GM18519 (cell line): ENCODE data around the gene ATF7IP2.
"Not testable (repeated sequence)": the region's sequence is repeated elsewhere in the genome, so short reads cannot be mapped to it uniquely, and the experiment has no call there.

Experiments used
- ATAC-seq: cut with Tn5 transposase; IDR thresholded peaks from one replicate; pipeline ENCODE4 v1.9.1; 2021; ENCODE audit warnings: mild to moderate bottlenecking, moderate library complexity; ENCODE audit not compliant: unreplicated experiment, low FRiP score

The ATF7IP2 gene

GRCh38 chr16:10502776-10503175 is 116.9 kb downstream of the ATF7IP2 start:
- no peak for ATAC-seq

DNA sequence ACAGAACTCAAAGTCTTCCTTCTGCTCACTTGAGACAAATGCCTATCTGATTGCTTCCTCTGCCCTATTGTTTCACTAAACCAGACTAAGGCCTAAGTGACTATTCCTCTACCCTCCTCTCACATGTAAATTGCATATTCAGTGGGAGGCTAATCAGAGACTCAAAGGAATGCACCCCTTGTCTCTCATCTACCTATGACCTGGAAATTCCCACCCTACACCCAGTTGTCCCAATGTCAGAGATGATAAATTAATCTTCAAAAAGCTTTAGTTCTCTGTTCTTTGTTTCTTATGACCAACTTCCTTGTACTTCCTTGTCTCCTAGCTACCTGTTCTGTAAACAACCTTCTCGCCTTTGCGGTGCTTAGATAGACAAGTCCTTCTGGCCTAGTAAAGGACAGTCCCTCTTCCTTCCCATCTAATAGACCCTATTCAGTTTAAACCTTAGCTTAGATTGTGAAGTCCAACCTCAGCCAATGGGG is 118.6 kb downstream of the ATF7IP2 start:
- no peak for ATAC-seq

DNA sequence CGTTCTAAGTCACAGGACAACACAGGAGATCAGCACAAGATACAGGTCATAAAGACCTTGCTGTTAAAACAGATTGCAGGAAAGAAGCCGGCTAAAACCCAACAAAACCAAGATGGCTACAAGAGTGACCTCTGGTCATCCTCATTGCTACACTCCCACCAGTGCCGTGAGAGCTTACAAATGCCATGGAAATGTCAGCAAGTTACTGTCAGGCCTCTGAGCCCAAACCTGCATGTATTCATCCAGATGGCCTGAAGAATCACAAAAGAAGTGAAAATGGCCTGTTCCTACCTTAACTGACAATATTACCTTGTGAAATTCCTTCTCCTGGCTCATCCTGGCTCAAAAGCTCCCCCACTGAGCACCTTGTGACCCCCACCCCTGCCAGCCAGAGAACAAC is 119.4 kb downstream of the ATF7IP2 start:
- not testable (repeated sequence) for ATAC-seq

- ATAC-seq, result no peak
These were observed 123.7 kb downstream of the ATF7IP2 start for GRCh38 chr16:10509534-10510025.

DNA sequence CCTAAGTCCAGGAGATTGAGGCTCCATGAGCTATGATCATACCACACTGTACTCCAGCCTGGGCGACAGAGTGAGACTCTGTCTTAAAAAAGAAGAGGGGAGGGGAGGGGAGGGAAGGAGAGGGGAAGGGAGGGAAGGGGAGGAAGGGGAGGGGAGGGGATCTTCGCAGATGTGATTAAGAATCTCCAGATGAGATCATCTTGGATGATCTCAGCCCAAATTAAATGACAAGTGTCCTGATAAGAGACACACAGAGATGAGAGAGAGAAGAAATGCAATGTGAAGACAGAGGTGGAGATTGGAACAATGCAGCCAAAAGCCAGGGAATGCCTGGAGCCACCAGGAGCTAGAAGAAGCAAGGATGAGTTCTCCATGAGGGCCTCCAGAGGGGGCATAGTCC is 124.4 kb downstream of the ATF7IP2 start:
- no peak for ATAC-seq

DNA sequence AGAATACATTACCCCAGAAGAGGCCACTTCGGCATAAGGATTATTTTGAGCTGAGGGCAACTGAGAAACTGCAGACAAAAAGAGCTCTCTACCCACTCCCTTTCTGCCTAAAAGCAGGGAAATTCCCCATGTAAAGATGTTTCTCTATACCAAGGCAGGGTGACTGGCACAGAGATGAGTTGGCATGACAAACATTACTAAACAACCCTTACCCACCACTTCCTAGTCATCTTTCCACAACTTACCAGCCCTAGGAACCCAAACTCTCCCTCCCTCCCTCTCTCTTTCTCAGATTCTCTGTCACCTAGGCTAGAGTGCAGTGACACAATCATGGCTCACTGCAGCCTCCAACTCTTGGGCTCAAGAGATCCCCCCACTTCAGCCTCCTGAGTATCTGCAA is 126.0 kb downstream of the ATF7IP2 start:
- no peak for ATAC-seq

GRCh38 chr16:10514369-10515055 is 128.7 kb downstream of the ATF7IP2 start:
- no peak for ATAC-seq

DNA sequence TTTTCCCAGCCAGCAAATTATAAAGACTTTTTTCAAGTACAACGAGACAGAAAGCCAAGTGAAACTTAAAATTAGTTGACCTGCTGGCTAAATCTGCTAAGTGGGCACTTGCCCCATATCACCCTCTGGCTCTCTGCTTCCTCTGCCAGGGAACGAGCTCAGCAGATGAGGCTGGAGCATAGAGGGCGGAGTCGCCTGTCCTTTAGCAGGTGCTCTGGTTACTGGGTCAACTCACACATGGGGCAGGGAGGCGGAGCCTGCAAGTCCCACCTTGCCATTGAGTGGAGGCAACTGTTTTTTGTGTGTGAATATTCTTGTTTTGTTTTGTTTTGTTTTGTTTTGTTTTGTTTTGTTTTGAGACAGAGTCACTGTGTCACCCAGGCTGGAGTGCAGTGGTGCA is 132.0 kb downstream of the ATF7IP2 start:
- ATAC-seq, result no peak

GRCh38 chr16:10518479-10519041 is 132.7 kb downstream of the ATF7IP2 start:
- ATAC-seq, result no peak

GRCh38 chr16:10519297-10519696 is 133.4 kb downstream of the ATF7IP2 start:
- ATAC-seq, result no peak

DNA sequence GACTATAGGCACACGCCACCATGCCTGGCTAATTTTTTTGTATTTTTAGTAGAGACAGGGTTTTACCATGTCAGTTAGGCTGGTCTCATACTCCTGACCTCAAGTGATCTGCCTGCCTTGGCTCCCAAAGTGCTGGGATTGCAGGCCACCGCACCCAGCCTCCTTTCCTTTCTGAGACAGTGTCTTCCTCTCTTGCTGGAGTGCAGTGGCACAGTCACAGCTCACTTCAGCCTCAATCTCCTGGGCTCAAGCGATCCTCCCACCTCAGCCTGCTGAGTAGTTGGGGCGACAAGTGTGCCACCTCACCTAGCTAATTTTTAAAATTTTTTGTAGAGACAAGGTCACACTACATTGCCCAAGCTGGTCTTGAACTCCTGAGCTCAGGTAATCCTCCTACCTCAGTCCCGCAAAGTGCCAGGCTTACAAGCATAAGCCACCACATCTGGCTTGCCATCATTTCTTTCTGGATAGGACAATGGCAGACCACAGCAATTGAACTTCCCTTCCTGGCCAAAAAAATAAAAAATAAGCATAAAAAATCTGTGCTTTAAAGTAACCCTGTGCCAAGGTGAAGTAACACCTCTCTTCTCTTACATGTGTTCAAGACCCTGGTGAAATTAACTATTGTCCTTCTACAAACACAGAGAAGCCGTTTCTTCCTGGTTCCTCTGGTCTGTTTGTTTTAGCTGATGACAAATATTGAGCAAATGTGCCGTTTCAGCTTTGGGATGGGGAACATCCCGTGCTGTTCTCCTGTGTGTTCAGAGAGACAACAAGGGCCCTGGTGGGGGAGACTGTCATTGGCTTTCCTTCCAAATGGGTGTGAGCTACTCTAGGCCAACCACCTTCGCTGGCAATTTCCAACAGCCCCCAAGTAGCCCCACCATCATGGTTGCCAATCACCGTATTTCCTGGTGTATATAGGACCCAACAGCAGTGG is 134.3 kb downstream of the ATF7IP2 start:
- ATAC-seq, result no peak

DNA sequence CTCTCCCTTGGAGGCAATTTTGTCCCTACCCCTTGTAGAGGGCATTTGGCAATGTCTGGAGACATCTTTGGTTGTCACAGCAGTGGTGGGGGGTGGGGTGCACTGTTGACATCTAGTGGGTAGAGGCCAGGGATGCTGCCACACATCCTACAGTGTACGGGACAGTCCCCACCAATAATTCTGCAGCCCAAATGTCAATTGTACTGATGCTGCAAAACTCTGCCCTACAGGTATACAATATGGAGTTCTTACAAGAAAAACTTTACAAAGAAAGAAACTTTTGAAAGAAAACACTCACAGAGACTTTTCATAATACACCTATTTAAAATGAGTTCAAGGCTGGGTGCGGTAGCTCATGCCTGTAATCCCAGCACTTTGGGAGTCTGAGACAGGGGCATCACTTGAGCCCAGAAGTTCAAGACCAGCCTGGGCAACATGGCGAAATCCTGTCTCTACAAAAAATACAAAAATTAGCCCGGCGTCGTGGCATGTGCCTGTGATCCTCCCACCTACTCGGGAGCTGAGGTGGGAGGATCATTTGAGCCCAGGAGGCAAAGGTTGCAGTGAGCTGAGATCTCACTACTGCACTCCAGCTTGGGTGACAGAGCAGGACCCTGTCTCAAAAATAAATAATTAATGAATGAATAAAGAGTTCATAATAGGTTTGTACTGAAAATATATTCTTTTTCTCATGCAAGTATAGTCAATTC is 135.2 kb downstream of the ATF7IP2 start:
- ATAC-seq, result no peak

DNA sequence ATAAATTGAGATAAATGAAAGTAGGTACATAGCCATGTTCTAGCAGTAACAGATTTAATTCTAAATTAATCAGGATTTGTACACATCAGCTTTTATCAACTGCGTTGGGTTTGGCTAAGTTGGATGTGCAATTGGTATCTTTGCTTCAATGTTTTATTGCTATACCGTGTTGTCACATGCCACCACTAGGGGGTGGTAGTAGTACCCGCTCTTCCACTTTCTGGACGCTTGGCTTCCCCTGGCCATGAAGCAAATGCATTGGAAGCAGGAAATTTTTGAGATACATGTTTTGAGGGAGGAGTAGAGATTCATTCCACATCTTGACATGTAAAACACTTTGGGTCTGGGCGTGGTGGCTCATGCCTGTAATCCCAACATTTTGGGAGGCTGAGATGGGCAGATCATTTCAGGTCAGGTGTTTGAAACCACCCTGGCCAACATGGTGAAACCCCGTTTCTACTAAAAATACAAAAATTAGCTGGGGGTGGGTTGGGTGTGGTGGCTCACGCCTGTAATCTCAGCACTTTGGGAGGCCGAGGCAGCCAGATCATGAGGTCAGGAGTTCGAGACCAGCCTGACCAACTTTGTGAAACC is 135.9 kb downstream of the ATF7IP2 start:
- no peak for ATAC-seq

DNA sequence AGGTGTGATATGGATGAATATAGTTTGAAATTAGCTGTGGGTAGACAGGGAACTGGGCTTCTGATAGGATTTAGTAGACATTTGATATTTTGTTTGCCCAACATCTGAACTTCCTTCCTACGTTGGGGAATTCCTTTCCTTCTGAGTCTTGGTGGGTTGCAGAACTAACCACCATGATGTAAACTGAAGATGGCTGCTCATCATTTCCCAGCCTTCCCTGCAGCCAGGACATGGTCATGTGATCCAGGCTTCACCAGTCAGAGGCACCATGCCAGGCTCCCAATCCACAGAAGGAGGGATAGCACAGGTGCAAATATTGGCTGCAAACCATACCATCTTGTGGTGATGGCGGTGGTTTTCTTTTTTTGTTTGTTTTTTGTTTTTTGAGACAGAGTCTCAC is 137.1 kb downstream of the ATF7IP2 start:
- no peak for ATAC-seq

- no peak for ATAC-seq
These were observed 139.5 kb downstream of the ATF7IP2 start for GRCh38 chr16:10525214-10525825.

- ATAC-seq, result no peak
These were observed 141.1 kb downstream of the ATF7IP2 start for GRCh38 chr16:10526962-10527361.

DNA sequence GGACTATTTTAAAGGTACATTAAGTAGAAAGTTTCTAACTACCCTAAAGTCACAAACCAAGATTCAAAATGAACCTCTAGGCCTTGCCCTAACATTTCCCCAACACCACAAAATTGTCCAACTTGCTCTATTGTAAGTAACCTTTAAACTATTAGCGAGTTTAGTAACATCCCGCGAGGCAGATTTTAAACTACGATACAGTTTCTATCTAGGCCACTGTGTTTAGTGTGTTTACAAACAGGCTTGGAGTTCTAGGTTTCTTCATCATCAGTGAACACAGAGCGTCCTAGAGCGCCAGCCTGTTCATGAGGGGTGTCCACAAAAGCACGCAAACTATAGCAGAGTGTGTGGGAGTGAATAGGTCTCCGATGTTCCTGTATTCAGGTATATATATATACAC is 142.8 kb downstream of the ATF7IP2 start:
- ATAC-seq, result no peak

- no peak for ATAC-seq
These were observed 144.2 kb downstream of the ATF7IP2 start for GRCh38 chr16:10529895-10530669.

- ATAC-seq, result no peak
These were observed 144.8 kb downstream of the ATF7IP2 start for GRCh38 chr16:10530685-10531084.
